Type B pancreatic cell (in vitro differentiated cells): ENCODE measurements around the gene DTNBP1. TPM values are rescaled to one million over a fixed set of nuclear protein-coding genes. Genes with fewer than 3 reads are reported as not detected.

Experiments used
- DNase-seq: peaks from one replicate; pipeline ENCODE4 v3.0.0; 2021; ENCODE audit warnings: mixed read lengths; ENCODE audit not compliant: unreplicated experiment; ENCODE audit errors: extremely low spot score
- H3K27ac Mint-ChIP-seq: 2 replicates; pipeline ENCODE4 v1.8.0; 2021; ENCODE audit warnings: mild to moderate bottlenecking, mixed read lengths
- H3K27me3 Mint-ChIP-seq: 2 replicates; pipeline ENCODE4 v1.8.0; 2021; ENCODE audit warnings: mixed read lengths
- H3K36me3 Mint-ChIP-seq: 2 replicates; pipeline ENCODE4 v1.8.0; 2021; ENCODE audit warnings: mixed read lengths
- H3K4me1 Mint-ChIP-seq: one replicate; pipeline ENCODE4 v1.8.0; 2021; ENCODE audit warnings: mixed read lengths; ENCODE audit not compliant: unreplicated experiment
- H3K4me3 Mint-ChIP-seq: 2 replicates; pipeline ENCODE4 v1.8.0; 2021; ENCODE audit warnings: mild to moderate bottlenecking, mixed read lengths
- H3K9me3 Mint-ChIP-seq: 2 replicates; pipeline ENCODE4 v1.8.0; 2021; ENCODE audit warnings: mixed read lengths
- total RNA-seq: library from RNA; stranded (reverse); gene quantifications from 2 replicates; pipeline ENCODE4 v1.2.1, GENCODE V29; 2021; ENCODE audit warnings: low replicate concordance
- TF ChIP-seq, protein P1 (sequence below): fragments of 200-600 bp; sonication (generic); conservative IDR thresholded peaks from 2 replicates; pipeline ENCODE4 v1.5.0; 2021; ENCODE audit warnings: antibody characterized with exemption, mild to moderate bottlenecking

The DTNBP1 gene
- total RNA-seq, 1 donor from 2014 or later, result 11.6 TPM

DNA sequence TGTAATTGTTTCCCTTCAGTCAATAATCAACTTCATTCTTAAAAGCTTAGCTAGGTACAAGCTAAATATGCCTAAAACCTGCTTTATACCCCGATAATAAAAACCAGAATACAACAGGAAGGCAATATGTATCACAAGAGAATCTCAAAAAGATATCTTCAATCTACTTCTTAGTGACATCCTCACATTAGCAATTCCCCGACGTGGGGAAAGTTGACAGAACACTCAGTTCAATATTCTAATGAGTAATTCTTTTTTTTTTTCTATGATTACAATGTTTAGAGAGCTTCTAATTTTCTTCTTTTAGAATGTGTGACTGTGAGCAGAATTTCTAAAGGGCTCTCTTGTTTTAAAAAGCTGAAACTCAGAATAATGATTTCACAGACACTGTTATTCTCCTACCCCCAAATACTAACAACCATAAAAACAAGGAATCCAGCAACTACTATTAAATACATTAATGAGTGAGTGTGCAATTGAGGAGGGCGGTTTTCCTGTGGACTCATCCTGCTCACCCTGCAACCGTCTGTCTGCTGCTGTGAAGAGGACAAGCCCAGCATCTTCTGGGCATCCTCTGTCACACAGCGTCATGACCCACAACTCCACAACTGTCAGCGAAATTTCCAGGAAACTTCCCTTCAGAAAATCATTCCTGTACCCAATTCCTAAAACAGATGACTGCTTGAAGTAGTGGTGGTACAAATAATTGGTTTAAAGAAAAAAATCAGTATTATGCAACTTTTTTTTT lies 68.1 kb downstream of the DTNBP1 start:
- TF ChIP-seq, protein P1, sequence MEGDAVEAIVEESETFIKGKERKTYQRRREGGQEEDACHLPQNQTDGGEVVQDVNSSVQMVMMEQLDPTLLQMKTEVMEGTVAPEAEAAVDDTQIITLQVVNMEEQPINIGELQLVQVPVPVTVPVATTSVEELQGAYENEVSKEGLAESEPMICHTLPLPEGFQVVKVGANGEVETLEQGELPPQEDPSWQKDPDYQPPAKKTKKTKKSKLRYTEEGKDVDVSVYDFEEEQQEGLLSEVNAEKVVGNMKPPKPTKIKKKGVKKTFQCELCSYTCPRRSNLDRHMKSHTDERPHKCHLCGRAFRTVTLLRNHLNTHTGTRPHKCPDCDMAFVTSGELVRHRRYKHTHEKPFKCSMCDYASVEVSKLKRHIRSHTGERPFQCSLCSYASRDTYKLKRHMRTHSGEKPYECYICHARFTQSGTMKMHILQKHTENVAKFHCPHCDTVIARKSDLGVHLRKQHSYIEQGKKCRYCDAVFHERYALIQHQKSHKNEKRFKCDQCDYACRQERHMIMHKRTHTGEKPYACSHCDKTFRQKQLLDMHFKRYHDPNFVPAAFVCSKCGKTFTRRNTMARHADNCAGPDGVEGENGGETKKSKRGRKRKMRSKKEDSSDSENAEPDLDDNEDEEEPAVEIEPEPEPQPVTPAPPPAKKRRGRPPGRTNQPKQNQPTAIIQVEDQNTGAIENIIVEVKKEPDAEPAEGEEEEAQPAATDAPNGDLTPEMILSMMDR, result no peak
- DNase-seq, result no peak
- H3K9me3 Mint-ChIP-seq, result no peaks in the 10 kb centered on the region
- H3K36me3 Mint-ChIP-seq, result no peaks in the 10 kb centered on the region
- H3K27me3 Mint-ChIP-seq, result no peaks in the 10 kb centered on the region
- peaks cover 14% of the 10 kb centered on the region for H3K4me1 Mint-ChIP-seq
- H3K4me3 Mint-ChIP-seq, result no peak overlapping the region
- H3K27ac Mint-ChIP-seq, result no peak overlapping the region

DNA sequence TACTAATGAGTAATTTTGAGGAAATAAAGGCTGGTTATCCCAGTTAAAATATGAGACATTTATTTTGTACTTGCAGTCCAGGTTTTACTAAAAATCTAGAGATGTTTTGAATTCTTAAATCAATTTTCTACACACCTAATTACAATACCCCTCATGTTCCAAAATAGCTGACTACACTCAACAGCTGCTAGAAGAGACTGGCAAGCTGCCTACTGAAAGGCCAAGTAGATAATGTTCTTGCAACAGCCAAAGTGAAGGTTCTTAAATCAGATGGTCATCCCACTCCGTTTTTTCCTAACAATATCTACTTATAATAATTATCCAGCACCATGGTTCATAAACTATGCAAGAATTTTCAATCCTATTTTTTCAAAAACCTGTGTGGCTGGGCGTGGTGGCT lies 69.0 kb downstream of the DTNBP1 start:
- Mint-ChIP-seq H3K27ac (no peak overlapping the region), H3K9me3 (no peaks in the 10 kb centered on the region), H3K27me3 (no peaks in the 10 kb centered on the region), H3K4me3 (no peak overlapping the region), H3K4me1 (peaks cover 14% of the 10 kb centered on the region), H3K36me3 (no peaks in the 10 kb centered on the region)
- TF ChIP-seq, protein P1, result no peak
- DNase-seq, result no peak

DNA sequence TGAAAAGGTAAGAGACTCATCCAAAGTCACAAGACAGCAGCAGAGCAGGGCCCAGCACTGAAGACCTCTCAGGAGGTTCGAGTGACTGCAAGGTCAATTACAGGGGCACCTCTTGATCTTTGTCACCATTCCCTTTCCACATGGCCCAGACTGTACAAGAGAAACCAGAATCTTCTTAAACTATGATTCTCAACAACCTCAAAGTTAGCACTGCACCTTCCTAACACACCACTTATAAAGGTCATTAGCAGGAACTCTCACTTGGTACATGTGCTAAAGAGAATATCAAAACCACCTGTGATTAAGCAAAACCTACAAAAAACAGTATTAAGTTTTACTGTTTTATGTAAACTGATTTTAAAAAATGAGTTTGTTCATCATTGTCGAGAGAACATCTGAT lies 70.2 kb downstream of the DTNBP1 start:
- no peaks in the 10 kb centered on the region for H3K36me3 Mint-ChIP-seq
- TF ChIP-seq, protein P1, result no peak
- DNase-seq, result no peak
- no peak overlapping the region for H3K27ac Mint-ChIP-seq
- peaks cover 14% of the 10 kb centered on the region for H3K4me1 Mint-ChIP-seq
- no peaks in the 10 kb centered on the region for H3K27me3 Mint-ChIP-seq
- no peaks in the 10 kb centered on the region for H3K9me3 Mint-ChIP-seq
- no peak overlapping the region for H3K4me3 Mint-ChIP-seq

DNA sequence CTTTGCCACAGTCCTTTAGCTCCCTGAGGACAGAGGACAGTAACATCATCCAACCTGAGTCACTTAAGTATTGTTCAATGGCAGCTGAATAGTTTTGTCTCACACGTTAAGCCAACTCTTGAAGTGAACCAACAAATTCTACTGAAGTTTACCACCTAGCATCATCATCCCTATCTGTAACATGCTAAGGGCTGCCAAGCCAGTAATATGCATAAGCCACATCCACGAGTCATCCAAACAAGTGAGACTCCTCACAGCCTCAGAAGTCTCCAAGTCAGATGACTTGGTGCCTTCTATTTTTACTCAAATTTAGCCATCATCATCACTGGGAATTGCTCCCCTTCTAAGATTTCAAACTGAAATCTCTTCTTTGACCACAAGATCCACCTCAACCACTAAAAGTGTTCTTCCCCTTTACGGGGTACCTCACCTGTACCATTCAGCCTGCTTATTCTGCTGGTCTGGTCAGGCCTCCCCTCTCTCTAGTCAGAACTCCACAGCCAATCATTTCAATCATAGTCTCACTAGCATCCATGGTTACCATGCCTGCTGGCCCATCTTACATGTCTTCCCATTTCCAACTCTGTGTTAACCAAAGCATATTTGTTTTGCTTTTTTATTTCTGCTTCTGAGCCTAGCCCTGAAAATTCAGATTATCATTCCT lies 73.7 kb downstream of the DTNBP1 start:
- Mint-ChIP-seq H3K27ac (no peak overlapping the region), H3K27me3 (no peaks in the 10 kb centered on the region), H3K4me3 (no peak overlapping the region), H3K36me3 (no peaks in the 10 kb centered on the region), H3K4me1 (peaks cover 8% of the 10 kb centered on the region), H3K9me3 (no peaks in the 10 kb centered on the region)
- no peak for DNase-seq
- TF ChIP-seq, protein P1, result no peak

DNA sequence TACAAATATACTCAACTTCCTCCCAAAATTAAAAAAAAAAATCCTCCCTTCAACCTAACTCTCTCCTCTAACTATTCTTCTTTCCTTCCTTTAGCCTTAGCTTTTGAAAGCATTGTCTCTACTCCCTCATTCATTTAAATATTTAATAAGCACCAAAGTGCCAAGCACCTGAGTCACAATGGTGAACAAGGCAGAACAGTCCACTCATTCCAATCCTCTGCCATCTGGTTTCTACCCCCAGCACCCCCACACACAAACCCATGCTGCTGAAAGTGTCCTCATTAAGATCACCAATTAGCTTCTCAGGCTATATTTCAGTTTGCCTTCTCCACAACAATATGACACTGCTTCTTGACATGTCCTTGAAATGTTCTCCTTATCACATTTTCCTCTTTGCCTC lies 76.3 kb downstream of the DTNBP1 start:
- H3K36me3 Mint-ChIP-seq, result no peaks in the 10 kb centered on the region
- TF ChIP-seq, protein P1, result no peak
- no peaks in the 10 kb centered on the region for H3K27me3 Mint-ChIP-seq
- no peak overlapping the region for H3K4me3 Mint-ChIP-seq
- H3K27ac Mint-ChIP-seq, result no peak overlapping the region
- DNase-seq, result no peak
- H3K4me1 Mint-ChIP-seq, result no peaks in the 10 kb centered on the region
- no peaks in the 10 kb centered on the region for H3K9me3 Mint-ChIP-seq
